Naive thymus-derived CD8-positive, alpha-beta T cell (primary cell): ENCODE results near the gene NFYC. TPM values are rescaled to one million over a fixed set of nuclear protein-coding genes. Genes with fewer than 3 reads are reported as not detected.

Experiments used
- ATAC-seq, 2 donors: fragments of 150-1000 bp; cut with Tn5 transposase in 1 of 2; sonication (Bioruptor Pico), chemical (Tn5 transposase) in 1 of 2; 1 replicate in 1 of 2; 2 replicates in 1 of 2; pipeline ENCODE4 v1.10.0; 2021; ENCODE audit warnings: mild to moderate bottlenecking in 2 of 2, moderate library complexity in 2 of 2
- POLR2A ChIA-PET: fragments of 350-600 bp; sonication (Branson Sonifier 250); formaldehyde crosslinking; loops from one replicate; lab custom pipeline; 2021; ENCODE audit warnings: antibody characterized with exemption; lab: Charles Lee
- DNase-seq, 10 donors: peaks; one replicate each; pipeline versions ENCODE4 v3.0.0 to v3.0.0-alpha.2; 2020 to 2022
- H3K27ac Mint-ChIP-seq, 10 donors: one replicate each; pipeline ENCODE4 v1.8.0; 2020 to 2022; ENCODE audit warnings: mild to moderate bottlenecking in 10 of 10, mixed read lengths in 10 of 10, moderate library complexity in 4 of 10, inconsistent platforms in 1 of 10
- H3K27me3 Mint-ChIP-seq, 5 donors: one replicate each; pipeline ENCODE4 v1.8.0; 2021 to 2022; ENCODE audit warnings: mixed read lengths in 5 of 5
- H3K36me3 Mint-ChIP-seq, 3 donors: one replicate each; pipeline ENCODE4 v1.8.0; 2020 to 2022; ENCODE audit warnings: mixed read lengths in 3 of 3, mild to moderate bottlenecking in 2 of 3, inconsistent platforms in 1 of 3
- H3K4me1 Mint-ChIP-seq, 4 donors: one replicate each; pipeline ENCODE4 v1.8.0; 2021 to 2022; ENCODE audit warnings: mixed read lengths in 4 of 4
- H3K4me3 Mint-ChIP-seq, 10 donors: one replicate each; pipeline ENCODE4 v1.8.0; 2020 to 2022; ENCODE audit warnings: mild to moderate bottlenecking in 10 of 10, mixed read lengths in 10 of 10, moderate library complexity in 6 of 10, inconsistent platforms in 1 of 10
- H3K9me3 Mint-ChIP-seq, 9 donors: one replicate each; pipeline ENCODE4 v1.8.0; 2020 to 2022; ENCODE audit warnings: mixed read lengths in 9 of 9, mild to moderate bottlenecking in 3 of 9, inconsistent platforms in 1 of 9, moderate library complexity in 1 of 9
- polyA plus RNA-seq, 3 donors: library from polyadenylated mRNA; unstranded; fragments of 300-500 nt; fragmentation: Illumina TruSeq; gene quantifications; one replicate each; pipeline ENCODE4 v1.2.3, GENCODE V29; 2021
- total RNA-seq, 8 experiments: library from RNA in 2 of 8; stranded (reverse) in 2 of 8; gene quantifications; one replicate each; pipeline ENCODE4 v1.2.3 and lab custom pipeline; 2021 to 2026

NFYC gene
- total and polyA plus RNA-seq, 5 experiments from 2014 or later: 32.5 to 67.2 (median 46.9) TPM

DNA sequence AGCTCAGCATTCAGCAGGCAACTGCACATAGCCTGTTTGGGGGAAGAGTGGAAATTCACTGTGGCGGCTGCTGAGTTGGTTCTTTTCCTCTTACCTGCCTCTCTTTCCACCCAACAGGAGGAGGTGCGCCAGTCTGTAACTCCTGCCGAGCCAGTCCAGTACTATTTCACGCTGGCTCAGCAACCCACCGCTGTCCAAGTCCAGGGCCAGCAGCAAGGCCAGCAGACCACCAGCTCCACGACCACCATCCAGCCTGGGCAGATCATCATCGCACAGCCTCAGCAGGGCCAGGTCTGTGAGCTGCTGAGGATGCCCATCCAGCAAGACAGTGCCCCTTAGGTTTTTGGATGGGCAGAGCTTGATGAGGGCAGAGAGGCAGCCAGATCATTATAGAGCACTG lies 66.5 kb downstream of the NFYC start:
- ATAC-seq (no peak), DNase-seq (no peak)
- peaks cover 4 to 92% (median 19%) of the 10 kb centered on the region in 3 donors for H3K36me3 Mint-ChIP-seq
- peak overlapping the region in 1 of 10 donors; percentile 14 for H3K27ac Mint-ChIP-seq
- peaks cover 5 to 13% (median 7%) of the 10 kb centered on the region in 4 donors for H3K4me1 Mint-ChIP-seq
- POLR2A ChIA-PET: interaction anchor here (0.9 kb wide), 1 partner anchor 71 kb away, joined by 3 read pairs; no protein-coding TSS in a partner anchor
- H3K4me3 Mint-ChIP-seq: no peak overlapping the region
- no peaks in the 10 kb centered on the region for H3K9me3 Mint-ChIP-seq
- H3K27me3 Mint-ChIP-seq: no peaks in the 10 kb centered on the region

DNA sequence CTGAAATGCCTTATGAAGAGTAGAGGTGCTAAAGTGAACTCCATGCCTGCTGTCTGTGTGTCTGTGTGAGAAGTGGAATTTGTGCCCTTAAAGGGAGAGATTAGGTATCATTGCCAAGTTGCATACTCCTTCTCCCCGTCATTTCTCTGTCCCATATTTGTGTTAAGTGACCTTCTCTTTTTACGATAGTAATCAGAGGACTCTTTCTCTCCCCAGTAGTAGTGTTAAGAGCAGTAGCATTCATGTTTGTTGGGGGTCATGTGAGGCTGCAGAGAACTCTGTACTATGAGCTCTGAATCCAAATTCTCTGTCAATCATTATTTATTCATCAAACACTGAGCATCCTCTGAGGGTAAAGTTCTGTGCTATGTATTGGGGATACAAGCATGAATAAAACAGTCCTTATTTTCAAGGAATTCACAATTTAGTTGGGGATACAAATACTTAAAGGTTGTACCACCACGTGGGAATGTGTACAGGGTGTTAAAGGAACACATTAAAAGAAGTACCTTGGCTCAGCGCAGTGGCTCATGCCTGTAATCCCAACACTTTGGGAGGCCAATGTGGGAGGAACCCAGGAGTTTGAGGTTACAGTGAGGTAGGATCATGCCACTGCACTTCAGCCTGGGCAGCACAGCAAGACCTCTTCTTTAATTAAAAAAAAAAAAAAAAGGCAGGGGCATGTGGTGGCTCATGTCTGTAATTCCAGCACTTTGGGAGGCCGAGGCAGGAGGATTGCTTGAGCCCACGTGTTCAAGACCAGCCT lies 67.3 kb downstream of the NFYC start:
- no peak for ATAC-seq
- Mint-ChIP-seq H3K4me1 (peaks cover 11 to 19% (median 14%) of the 10 kb centered on the region in 4 donors), H3K27me3 (no peaks in the 10 kb centered on the region), H3K27ac (peak overlapping the region in 3 of 10 donors; percentile 3 to 79 (median 27)), H3K9me3 (no peaks in the 10 kb centered on the region), H3K36me3 (peaks cover 4 to 91% (median 12%) of the 10 kb centered on the region in 3 donors), H3K4me3 (no peak overlapping the region)
- POLR2A ChIA-PET: interaction anchor here (0.5 to 0.9 kb wide), 2 partner anchors 57 to 70 kb away, joined by 3 to 5 read pairs; no protein-coding TSS in a partner anchor
- DNase-seq: no peak

GRCh38 chr1:40760984-40761383 lies 69.5 kb downstream of the NFYC start:
- H3K27ac Mint-ChIP-seq: peak overlapping the region in 2 of 10 donors; percentile 3 to 10
- no peak overlapping the region for H3K4me3 Mint-ChIP-seq
- H3K27me3 Mint-ChIP-seq: no peaks in the 10 kb centered on the region
- H3K36me3 Mint-ChIP-seq: peaks cover 4 to 88% (median 18%) of the 10 kb centered on the region in 3 donors
- POLR2A ChIA-PET: no interaction called here
- ATAC-seq (no peak), DNase-seq (no peak)
- H3K4me1 Mint-ChIP-seq: peaks cover 18 to 36% (median 29%) of the 10 kb centered on the region in 4 donors
- H3K9me3 Mint-ChIP-seq: no peaks in the 10 kb centered on the region

- POLR2A ChIA-PET: no interaction called here
- ATAC-seq (no peak), DNase-seq (no peak)
- no peaks in the 10 kb centered on the region for H3K9me3 Mint-ChIP-seq
- H3K4me3 Mint-ChIP-seq: no peak overlapping the region
- peaks cover 4 to 88% (median 24%) of the 10 kb centered on the region in 3 donors for H3K36me3 Mint-ChIP-seq
- H3K27me3 Mint-ChIP-seq: no peaks in the 10 kb centered on the region
- H3K27ac Mint-ChIP-seq: peak overlapping the region in 7 of 10 donors; percentile 32 to 72 (median 58)
- H3K4me1 Mint-ChIP-seq: peaks cover 18 to 36% (median 29%) of the 10 kb centered on the region in 4 donors
Measured at GRCh38 chr1:40762144-40762923, 70.8 kb downstream of the NFYC start.

DNA sequence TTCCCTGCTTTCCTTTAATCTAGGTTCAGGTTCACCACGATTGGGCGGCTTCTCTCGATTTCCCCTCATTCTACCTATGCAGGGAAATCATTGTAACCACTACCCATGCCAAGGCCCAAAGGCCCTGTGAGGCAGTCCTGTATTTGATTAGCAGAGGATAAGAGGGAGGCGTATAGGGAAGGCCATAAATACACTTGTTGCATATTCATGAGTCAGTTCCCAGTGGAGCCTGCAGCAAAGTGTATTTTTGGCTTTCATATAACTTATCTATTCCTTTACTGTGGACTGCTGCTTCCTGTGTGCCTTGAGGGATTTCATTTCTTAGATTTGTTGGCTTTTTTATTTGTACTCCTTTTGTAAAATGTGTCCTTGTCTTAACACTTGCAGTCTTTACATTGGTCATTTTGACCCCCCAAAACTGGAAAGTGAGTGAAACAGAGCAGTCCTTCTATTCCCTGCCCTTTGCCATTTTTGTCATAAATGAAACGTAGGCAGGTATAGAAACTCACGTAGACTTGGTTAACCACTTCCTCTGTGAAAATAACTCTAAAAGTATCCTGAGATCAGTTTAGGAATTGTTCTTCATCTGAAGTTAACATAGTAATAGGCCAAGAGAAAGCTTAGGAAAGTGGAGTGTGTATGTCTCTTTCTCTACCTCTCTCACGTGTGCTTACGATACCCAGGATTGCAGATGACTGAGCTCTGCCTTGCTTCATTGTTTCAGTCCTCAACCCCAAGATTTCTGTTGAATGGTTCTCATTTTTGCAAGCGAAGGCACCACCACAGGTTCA lies 72.4 kb downstream of the NFYC start:
- H3K27ac Mint-ChIP-seq: peak overlapping the region; percentile 75 to 94 (median 86)
- H3K4me1 Mint-ChIP-seq: peaks cover 18 to 36% (median 29%) of the 10 kb centered on the region in 4 donors
- H3K9me3 Mint-ChIP-seq: no peaks in the 10 kb centered on the region
- ATAC-seq (peak; percentile 49 to 89), DNase-seq (peak in 3 of 10 donors; percentile 22 to 45 (median 36))
- POLR2A ChIA-PET: interaction anchor here (0.5 to 1.2 kb wide), 2 partner anchors 72 to 77 kb away, joined by 3 to 7 read pairs; partner anchors contain the start of gene NFYC
- H3K27me3 Mint-ChIP-seq: no peaks in the 10 kb centered on the region
- peak overlapping the region in 9 of 10 donors; percentile 49 to 77 (median 64) for H3K4me3 Mint-ChIP-seq
- peaks cover 4 to 91% (median 28%) of the 10 kb centered on the region in 3 donors for H3K36me3 Mint-ChIP-seq

DNA sequence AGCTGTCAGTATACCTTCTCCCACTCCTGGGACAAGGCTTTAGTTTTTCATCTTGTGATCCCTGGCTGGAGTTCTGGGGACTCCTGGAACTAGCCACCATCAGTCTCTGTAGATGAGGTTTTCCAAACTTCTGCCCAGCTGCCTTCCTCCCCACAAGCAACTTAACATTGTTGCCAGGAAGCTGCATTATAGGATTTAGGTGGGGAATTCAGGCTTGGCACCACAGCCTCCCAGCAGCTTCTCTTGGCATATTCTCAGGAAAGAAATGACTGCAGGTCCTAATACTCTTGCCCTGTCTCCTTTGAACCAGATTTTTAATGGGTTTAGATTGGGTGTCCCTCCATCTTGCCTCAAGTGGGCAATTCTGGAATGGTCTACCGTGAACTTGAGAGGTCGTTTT lies 73.5 kb downstream of the NFYC start:
- H3K9me3 Mint-ChIP-seq: no peaks in the 10 kb centered on the region
- POLR2A ChIA-PET: interaction anchor here (1.2 kb wide), 1 partner anchor 73 kb away, joined by 7 read pairs; the partner anchor contains the start of gene NFYC
- no peaks in the 10 kb centered on the region for H3K27me3 Mint-ChIP-seq
- H3K4me3 Mint-ChIP-seq: peak overlapping the region in 2 of 10 donors; percentile 7 to 20
- H3K36me3 Mint-ChIP-seq: peaks cover 0 to 92% (median 28%) of the 10 kb centered on the region in 3 donors
- ATAC-seq (no peak), DNase-seq (no peak)
- H3K4me1 Mint-ChIP-seq: peaks cover 15 to 34% (median 31%) of the 10 kb centered on the region in 4 donors
- H3K27ac Mint-ChIP-seq: peak overlapping the region in 9 of 10 donors; percentile 34 to 94 (median 85)

DNA sequence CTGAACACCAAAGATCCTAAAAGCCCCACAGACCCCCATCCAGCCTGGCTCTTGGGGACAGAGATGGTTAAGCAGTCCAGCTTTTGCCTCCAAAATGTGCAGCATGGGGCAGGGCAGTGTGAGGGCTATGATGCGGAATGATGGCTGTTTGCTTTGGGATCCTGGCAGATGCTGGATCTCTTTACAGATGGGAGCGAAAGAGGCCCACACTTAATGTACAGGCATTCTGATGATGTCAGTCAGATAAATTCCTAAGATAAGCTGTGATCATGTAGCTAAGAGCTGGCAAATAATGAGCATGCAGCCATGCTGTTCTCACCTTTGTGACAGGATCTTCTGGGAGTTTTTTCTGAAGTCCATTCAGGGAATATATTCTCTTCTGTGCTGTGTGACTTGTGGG lies 74.5 kb downstream of the NFYC start:
- no peak overlapping the region for H3K4me3 Mint-ChIP-seq
- no peak for DNase-seq
- H3K36me3 Mint-ChIP-seq: peaks cover 0 to 94% (median 30%) of the 10 kb centered on the region in 3 donors
- H3K4me1 Mint-ChIP-seq: peaks cover 15 to 37% (median 32%) of the 10 kb centered on the region in 4 donors
- peak overlapping the region in 4 of 10 donors; percentile 20 to 78 (median 66) for H3K27ac Mint-ChIP-seq
- POLR2A ChIA-PET: interaction anchor here (0.6 to 1.4 kb wide), 2 partner anchors 10 to 97 kb away, joined by 3 to 4 read pairs; partner anchors contain the start of gene CITED4
- H3K9me3 Mint-ChIP-seq: no peaks in the 10 kb centered on the region
- ATAC-seq: no peak
- H3K27me3 Mint-ChIP-seq: no peaks in the 10 kb centered on the region

DNA sequence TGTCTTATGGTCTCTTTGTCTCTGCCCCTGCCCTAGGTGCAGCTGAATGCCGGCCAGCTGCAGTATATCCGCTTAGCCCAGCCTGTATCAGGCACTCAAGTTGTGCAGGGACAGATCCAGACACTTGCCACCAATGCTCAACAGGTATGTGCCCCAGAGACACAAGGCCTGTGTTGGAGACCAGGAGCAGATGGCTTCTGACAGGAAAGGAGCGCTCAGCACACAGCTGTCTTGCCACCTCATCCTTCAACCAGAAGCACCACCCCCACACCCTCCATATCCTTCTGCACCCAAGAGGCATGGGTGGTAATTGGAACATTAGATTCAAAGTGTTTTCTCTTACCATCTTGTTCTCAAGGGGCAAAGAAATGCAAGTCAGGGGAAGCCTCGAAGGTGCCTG lies 75.1 kb downstream of the NFYC start:
- DNase-seq (no peak), ATAC-seq (no peak)
- peaks cover 15 to 37% (median 31%) of the 10 kb centered on the region in 4 donors for H3K4me1 Mint-ChIP-seq
- H3K27me3 Mint-ChIP-seq: no peaks in the 10 kb centered on the region
- POLR2A ChIA-PET: interaction anchor here (1.4 kb wide), 1 partner anchor 96 kb away, joined by 4 read pairs; the partner anchor contains the start of gene CITED4
- peak overlapping the region in 4 of 10 donors; percentile 20 to 71 (median 66) for H3K27ac Mint-ChIP-seq
- H3K4me3 Mint-ChIP-seq: no peak overlapping the region
- H3K36me3 Mint-ChIP-seq: peaks cover 0 to 94% (median 30%) of the 10 kb centered on the region in 3 donors
- no peaks in the 10 kb centered on the region for H3K9me3 Mint-ChIP-seq

- Mint-ChIP-seq H3K4me1 (peaks cover 11 to 27% (median 21%) of the 10 kb centered on the region in 4 donors), H3K27ac (peak overlapping the region in 6 of 10 donors; percentile 3 to 83 (median 20)), H3K36me3 (peaks cover 0 to 83% (median 32%) of the 10 kb centered on the region in 3 donors), H3K4me3 (no peak overlapping the region), H3K27me3 (no peaks in the 10 kb centered on the region), H3K9me3 (no peaks in the 10 kb centered on the region)
- ATAC-seq: no peak
- DNase-seq: no peak
- POLR2A ChIA-PET: no interaction called here
Measured at GRCh38 chr1:40768146-40768990, 76.9 kb downstream of the NFYC start.

- Mint-ChIP-seq H3K4me3 (no peak overlapping the region), H3K9me3 (no peaks in the 10 kb centered on the region), H3K4me1 (peaks cover 4 to 17% (median 9%) of the 10 kb centered on the region in 4 donors), H3K36me3 (peaks cover 0 to 68% (median 28%) of the 10 kb centered on the region in 3 donors), H3K27ac (peak overlapping the region in 5 of 10 donors; percentile 39 to 83 (median 61)), H3K27me3 (no peaks in the 10 kb centered on the region)
- ATAC-seq: no peak
- POLR2A ChIA-PET: no interaction called here
- DNase-seq: peak in 1 of 10 donors; percentile 14
Measured at GRCh38 chr1:40769815-40770214, 78.3 kb downstream of the NFYC start.
